ENCODE results near the gene DPYSL4.

GRCh38 chr10:132247943-132248342 is 61.2 kb downstream of the DPYSL4 start:
- TF ChIP-seq ZNF770 (CRISPR knock-in tag; IDR thresholded peaks at IDR 0.05) (no peak), HNRNPH1 (optimal IDR thresholded peaks at IDR 0.05; ENCODE audit: low read depth, low read length) (no peak), NRL (CRISPR knock-in tag; IDR thresholded peaks at IDR 0.05; ENCODE audit: borderline replicate concordance) (no peak), TGIF2 (CRISPR knock-in tag; IDR thresholded peaks at IDR 0.05) (no peak), POLR2A (IDR thresholded peaks at IDR 0.05; ENCODE audit: insufficient read depth in 1 of 2, low read depth in 2 of 2, low read length in 2 of 2) (no peak), RAD21 (CRISPR knock-in tag; IDR thresholded peaks at IDR 0.05) (no peak), ZNF569 (CRISPR knock-in tag; IDR thresholded peaks at IDR 0.05; ENCODE audit: borderline replicate concordance) (no peak), CTCF (CRISPR knock-in tag; IDR thresholded peaks at IDR 0.05) (no peak), ZNF350 (CRISPR knock-in tag; IDR thresholded peaks at IDR 0.05; ENCODE audit: borderline replicate concordance, low read depth) (no peak), JUN (CRISPR knock-in tag; IDR thresholded peaks at IDR 0.05) (no peak), DDIT3 (CRISPR knock-in tag; IDR thresholded peaks at IDR 0.05) (no peak), ZBTB20 (CRISPR knock-in tag; IDR thresholded peaks at IDR 0.05; ENCODE audit: borderline replicate concordance, low read depth) (no peak), ZNF331 (CRISPR knock-in tag; IDR thresholded peaks at IDR 0.05) (no peak), ZNF768 (CRISPR knock-in tag; IDR thresholded peaks at IDR 0.05) (no peak)
